DMS 273 (cell line): ENCODE data around the gene SLC5A5.

Experiments used
- DNase-seq: peaks from one replicate; lab custom pipeline; 2025; ENCODE audit not compliant: unreplicated experiment; lab: John Stamatoyannopoulos, UW

SLC5A5 gene

DNA sequence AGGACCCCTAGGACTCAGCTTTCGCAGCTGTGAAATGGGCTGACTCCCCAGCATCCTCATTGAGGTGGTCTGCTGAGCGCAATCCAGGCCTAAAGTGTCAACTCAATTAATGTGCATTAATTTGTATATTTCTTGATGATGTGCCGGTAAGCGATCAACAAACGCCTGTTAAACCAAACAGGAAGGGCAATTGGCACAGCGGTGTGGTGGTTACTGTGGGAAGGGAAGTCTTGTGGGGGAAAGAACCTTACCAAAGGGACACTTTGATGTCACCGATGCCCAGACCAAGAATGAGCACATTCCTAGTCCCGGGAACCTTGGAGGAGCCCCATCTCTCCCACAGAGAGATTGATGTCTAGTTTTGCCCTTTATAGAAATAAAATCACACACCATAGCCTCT is 25.6 kb upstream of the SLC5A5 start:
- no peak for DNase-seq

DNA sequence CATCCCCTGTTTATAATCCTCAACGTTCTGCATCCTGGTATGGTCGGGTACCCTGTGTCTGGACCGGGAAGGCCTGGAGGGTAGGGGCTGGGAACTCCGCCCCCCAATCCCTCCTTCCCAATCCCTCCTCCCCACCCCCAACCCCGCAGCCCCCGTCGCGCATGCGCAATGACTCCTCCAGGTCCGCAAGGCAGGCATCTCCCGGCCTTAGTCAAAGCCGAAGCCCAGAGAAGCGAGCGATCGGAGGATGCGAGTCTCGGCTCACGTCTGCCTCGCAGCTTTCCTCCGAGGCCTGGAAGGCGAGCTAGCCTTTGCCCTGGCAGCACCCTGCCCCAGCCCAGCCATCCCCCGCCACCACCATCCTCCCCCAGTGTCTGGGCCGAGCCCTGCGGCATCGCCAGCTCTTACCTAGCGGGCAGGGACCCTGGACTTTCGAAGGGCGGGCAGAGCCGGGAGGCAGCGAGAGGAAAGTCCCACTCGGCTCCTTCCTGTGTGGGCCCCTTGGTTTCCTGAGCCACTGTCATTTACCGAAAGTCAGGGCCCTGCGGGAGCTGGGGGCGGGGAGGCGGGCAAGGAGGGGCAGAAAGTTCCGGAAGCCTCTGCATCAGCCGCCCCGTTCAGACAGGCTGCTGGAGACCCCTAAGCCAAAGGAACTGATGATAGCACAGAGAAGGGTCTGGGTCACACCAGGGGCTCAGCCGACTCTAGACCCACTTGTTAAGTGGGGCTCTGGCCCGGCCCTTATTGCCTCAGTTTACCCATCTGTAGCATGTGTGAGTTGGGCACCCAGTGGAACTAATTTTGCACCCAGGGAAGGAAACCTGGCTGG is 24.0 kb upstream of the SLC5A5 start, which contains the start of gene JAK3:
TSS of gene JAK3 (minus strand) at position 445 of the 829 bp plus-strand sequence. CDS start 3,565 bp downstream, outside the sequence.
- no peak for DNase-seq

DNA sequence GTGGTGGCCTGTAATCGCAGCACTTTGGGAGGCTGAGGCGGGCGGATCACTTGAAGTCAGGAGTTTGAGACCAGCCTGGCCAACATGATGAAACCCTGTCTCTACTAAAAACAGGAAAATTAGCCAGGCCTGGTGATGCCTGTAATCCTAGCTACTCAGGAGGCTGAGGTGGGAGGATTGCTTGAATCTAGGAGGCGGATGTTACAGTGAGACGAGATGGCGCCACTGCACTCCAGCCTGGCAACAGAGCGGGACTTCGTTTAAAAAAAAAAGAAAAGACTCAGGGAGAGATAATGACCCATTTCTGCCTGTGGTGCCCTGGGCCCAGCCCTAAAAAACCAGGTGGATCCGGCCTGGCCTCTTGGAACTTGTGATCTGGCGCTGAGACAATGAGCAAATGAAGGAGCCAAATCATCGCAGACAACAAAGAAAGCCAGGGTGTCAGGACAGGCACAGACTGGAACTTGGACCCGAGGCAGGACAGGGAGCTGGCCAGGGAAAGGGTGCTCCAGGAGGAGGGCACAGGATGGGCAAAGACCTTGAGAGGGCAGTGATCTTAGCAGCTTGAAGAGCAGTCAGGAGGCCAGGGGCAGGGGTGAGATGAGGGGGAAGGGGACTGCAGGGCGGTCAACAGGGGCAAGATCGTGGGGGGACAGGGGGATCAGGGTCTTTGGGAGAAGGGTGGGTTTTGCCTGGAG is 23.0 kb upstream of the SLC5A5 start:
- DNase-seq = no peak

DNA sequence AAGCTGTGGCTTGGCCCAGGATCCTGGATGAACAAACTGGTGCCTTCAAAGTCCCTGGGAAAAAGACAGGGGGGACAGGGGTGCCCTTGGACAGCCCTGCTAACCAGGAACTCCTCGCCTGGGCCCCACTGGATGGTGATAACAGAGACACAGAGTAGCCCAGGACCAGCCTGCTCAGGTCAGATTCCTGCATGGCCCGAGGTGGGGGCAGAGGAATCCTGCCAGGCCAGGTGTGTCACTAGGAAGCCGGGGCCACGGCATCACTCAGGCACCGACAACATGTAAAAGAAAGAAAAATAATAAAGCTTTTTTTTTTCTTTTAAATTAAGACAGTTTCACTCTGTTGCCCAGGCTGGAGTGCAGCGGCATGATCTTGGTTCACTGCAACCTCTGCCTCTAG is 17.7 kb upstream of the SLC5A5 start:
- no peak for DNase-seq

DNA sequence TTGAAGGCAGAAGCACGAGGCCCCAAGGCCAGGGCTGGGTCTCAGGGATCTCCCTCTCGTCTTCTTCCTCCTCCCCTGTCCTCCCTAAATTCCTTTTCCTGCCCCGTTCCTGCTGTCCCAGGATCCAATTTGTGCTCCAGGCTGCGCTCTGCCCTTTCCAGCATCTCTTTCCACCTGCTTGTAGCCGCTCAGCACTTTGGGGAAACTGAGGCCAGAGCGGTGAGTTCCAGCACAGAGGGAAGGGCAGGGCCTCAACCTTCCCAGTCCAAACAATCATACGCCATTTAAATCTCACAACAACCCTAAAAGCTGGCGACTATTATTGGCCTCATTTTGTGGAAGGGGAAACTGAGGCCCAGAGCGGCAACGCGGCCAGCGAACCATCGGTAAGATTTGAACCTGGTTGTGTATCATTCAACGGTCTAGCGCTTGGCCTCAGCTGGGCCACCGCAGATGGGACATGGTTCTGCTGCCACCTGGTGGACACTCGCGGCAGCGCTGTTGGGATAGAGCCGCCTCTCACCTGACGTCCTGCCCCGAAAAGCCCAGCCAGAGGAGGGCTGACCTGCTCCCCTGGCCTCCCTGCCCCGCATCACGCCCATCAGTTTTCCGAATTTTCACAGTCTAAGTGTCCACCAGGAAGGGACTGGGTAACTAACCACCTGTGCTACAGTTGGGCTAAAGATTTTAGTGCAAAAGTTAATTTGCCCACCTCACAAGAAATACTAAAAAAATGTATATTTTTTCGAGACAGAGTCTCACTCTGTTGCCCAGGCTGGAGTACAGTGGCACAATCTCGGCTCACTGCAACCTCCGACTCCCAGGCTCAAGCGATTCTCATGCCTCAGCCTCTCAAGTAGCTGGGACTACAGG is 16.2 kb upstream of the SLC5A5 start:
- peak; percentile 91 for DNase-seq

DNA sequence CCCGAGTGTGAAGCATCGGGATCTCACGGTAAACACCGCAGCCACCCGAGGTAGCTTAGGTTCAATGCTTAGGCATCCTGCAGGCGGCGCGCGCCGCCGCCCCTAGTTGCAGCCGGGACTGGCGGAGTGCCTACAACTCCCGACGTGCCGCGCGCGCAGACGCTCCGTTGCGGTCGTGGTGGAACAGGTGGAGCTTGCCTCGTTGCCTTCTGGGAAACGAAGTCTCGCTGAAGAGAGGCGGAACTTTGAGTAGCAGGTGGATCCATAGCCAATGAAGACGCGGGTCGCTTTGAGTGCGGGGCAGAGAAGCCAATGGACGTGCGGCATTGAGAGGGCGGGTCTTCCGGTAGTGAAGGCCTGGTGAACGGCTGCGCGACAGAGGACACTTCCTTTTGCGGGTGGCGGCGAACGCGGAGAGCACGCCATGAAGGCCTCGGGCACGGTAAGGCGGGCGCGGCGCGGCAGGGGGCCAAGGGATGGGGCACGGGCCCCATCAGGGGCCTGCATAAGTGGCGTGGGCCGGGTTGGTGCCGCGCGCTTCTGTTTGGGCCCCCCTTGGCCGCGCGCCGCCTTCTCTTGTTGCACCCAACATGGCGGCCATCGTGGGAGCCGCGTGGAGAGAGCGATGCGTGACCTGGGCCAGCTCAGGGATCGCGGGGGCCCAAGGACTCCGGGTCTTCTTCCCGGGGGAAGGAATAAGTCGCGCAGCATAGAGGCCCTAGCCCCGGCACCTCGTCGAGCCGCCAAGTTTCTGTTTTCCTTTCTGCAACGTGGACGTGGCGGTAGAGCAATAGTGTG is 12.0 kb upstream of the SLC5A5 start, which contains the start of gene RPL18A:
TSS of gene RPL18A (plus strand) at position 378 of the 798 bp plus-strand sequence. CDS start at position 425, 47 bp downstream.
- DNase-seq = peak; percentile 100

DNA sequence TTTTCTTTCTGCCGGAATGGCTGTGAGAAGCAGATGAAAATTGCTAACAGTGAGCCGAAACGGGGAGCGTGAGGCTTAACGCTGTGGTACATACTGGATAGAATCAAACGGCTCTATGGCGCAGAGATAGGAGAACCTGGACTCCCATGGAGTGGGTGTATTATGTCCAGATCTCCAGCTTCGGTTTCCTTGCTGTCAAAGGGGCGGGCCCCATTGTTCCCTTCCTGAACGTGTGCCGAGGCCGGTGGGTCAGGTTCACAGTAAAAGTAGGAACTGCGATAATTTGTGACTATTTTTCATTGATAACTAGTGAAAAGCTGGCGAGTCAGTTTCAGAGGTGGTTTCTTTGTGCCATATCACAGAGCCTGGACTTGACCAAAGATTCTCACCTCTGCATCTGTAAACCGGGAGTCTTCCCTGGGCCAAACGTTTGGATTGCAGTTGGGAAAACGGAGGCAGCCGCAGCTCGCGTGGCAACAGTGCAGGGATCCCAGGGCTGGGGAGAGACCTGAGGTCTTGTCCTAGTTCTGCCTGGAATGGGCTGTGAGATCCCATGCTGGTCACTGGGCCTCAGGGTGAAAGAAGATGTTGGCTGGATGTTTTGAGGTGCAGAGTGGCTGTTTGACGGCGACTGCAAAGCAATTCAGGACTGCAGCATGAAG is 11.3 kb upstream of the SLC5A5 start:
- DNase-seq = no peak

DNA sequence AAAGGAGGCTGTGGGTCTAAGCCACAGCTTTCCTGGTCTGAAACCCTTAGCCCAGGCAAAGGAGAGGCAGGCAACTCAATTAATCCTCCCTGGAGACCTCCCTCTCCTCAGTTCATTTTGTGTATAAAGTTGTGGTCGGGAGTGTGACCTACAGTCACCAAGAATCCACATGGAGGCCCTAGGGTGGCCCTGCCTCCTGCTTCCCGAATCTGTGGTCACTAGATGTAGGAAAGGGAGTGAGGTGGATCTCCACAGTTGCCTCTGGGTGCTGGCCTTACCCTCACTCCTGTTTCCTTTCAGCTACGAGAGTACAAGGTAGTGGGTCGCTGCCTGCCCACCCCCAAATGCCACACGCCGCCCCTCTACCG is 10.8 kb upstream of the SLC5A5 start:
- DNase-seq = no peak

DNA sequence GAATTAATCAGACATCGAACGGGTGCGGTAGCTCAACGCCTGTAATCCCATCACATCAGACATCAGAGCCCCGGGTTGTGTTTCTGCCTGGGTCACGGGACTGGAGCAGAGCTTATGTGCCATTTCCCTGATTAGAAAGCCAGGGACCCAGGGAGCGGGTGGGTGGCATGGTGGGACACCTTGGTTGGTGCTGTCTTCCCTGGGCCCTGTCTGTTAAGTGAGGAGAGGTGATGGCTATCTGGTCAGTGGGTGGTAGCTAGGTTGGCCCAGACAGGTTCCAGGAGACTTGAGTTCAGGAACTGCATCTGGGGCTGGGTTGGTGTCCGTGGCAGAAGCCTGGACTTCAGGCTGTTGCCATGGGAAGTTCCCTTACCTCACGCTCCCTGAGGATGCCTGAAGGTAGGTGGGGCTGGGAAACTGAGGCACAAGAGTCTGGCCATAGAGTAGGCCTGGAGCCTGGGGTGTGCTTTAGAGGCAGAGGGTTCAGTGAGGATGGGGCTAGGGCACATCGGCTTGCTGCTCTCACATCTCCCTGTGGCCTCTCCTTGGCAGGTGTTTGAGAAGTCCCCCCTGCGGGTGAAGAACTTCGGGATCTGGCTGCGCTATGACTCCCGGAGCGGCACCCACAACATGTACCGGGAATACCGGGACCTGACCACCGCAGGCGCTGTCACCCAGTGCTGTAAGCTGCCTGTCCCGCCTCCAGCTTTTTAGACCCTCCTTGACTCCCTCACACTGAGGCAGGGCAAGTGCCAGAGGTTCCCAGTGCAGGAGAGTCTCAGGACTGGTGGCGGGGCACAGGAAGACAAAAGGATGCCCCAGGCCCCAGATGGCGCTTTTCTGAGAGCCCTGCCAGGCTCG is 10.0 kb upstream of the SLC5A5 start:
- peak; percentile 41 for DNase-seq

DNA sequence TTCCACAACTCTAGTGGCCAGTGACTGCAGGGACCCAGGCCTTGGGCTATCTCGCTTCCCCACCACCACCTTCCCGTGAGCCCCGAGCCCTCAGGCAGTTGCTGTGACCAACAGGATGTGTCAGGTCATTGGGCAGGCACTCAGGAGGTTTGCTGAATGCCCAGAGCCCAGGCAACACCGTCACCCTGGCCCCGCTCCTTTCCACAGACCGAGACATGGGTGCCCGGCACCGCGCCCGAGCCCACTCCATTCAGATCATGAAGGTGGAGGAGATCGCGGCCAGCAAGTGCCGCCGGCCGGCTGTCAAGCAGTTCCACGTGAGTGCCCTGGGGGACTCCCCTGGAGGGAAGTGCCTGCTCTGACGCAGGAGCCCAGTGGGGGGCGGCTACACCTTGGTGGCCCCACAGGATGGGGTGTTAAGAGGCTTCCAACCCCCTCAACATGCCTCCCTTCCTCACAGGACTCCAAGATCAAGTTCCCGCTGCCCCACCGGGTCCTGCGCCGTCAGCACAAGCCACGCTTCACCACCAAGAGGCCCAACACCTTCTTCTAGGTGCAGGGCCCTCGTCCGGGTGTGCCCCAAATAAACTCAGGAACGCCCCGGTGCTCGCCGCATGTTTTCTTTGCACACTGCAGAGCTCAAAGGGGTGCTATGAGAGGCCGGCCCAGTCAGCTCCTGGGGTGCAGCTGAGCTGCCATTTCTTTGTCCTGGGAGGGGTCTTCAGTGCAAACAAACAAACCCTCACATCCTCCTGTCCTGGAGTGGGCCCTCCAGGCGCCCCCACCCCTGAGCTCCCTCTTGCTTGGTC is 8.8 kb upstream of the SLC5A5 start:
- DNase-seq = no peak

DNA sequence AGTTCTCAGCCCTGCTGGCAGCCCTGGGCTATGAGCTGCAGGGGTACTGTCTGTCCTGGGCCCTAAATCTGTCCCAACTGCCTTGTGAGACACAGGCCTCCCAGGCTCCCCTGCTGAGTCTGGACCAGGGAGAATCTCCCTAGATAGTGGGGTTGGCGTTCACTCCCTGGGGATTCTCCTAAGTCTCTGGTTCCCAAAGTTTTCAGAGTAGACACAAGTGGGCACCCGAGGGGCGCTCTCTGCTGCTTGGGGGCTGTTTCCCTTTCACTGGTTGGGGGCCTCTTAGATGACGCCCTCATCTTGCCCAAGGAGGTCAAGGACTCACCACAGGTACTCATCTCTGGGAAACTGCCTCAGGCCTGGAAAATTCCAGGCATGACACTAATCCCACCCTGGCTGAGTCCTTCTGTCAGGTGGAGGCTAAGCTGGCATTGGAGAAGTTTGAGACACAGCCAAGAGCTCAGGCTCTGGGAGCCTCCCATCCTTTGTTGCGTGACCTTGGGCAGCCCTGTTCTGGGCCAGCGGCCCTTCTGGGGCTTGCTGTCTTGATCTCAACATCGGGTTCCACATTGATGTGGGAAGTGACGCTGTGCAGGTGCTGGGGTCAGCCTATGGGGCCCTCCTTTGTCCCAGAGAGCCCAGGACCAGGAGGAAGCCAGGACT is 8.1 kb upstream of the SLC5A5 start:
- DNase-seq = peak; percentile 60

DNA sequence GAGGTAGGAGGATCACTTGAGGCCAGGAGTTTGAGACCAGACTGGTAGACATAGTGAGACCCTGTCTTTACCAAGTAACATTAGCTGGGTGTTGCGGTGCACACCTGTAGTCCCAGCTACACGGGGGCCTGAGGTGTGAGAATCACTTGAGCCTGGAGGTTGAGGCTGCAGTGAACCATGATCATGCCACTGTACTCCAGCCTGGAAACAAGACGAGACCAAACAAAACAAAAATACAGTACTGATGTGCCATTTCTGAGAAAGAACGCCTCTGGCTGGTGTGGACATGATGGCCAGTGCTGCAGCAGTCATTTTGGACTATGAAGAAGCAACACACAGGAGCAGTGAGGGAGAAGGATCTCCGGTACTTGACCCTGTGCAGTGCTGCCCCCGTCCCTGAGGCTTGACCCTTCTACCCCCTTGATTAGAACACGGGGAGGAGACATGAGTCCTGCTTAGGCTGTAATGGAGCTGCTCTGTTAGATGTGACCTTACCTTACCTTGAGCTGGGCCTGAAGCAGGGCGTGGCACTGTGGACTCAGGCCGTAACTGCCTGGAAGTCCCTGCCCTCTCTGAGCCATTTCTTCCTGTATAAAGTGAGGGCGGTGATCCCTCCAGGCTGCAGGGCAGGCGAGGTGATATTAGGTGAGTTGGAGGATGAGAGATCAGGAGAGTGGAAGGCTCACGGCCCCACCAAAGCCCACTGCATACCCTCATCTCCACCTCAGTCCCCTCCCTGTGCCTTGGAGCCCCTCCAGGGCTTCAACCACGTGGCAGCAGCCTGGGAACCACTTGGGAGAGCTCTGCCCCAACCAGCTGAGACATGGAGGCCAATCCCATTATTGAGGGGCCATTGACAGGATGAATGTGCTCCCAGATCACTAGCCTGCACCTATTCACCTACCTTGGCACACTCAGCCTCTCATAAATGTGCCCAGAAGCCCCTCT is 6.1 kb upstream of the SLC5A5 start:
- DNase-seq = peak; percentile 91

DNA sequence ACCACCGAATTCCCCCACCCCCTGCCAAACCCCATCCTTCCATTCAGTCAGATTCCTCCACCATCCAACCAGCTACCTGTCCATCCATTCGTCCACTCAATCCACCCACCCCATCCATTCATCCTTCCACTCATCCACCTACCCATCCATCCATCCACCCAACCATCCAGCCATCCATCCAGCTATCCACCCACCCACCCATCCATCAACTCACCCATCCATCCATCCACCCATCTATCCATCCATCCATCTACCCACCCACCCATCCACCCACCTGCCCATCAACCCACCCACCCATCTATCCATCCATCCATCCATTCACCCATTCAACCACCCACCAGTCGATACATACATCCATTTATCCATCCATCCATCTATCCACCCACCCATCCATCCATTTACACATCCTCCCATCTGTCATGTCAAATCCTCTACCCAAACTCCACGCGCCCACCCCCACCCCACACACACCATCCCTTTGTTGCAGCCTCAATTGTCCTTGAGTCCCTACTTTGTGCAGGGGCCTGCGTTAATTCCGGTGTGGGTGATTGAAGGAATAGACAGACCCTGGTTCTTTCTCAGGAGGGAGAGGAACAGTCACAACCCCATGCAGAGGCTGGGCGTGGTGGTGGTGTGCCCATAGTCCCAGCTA is 5.3 kb upstream of the SLC5A5 start:
- DNase-seq = peak; percentile 71

DNA sequence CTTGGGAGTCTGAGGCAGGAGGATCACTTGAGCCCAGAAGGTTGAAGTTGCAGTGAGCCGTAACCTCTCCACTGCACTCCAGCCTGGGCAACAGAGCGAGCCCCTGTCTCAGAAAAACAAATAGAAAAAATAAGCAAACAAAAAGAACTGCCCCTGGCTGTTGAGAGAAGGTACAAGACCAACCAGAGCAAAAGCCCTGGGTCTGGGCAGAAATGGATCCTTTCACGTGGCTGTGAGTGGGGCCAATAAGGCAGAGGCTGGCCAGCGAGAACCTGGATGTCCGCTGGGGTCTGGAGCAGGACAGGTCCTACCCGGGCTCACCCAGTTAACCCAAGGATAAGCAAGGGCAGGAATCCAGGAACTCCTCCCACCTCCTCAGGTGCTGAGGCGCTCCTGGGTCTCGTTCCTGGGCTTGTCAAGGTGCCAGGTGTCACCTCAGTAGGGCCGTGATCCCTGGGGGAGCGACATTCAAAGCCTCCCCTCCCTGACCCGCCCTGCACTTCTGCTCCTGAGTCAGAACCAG is 4.7 kb upstream of the SLC5A5 start:
- DNase-seq = peak; percentile 61

DNA sequence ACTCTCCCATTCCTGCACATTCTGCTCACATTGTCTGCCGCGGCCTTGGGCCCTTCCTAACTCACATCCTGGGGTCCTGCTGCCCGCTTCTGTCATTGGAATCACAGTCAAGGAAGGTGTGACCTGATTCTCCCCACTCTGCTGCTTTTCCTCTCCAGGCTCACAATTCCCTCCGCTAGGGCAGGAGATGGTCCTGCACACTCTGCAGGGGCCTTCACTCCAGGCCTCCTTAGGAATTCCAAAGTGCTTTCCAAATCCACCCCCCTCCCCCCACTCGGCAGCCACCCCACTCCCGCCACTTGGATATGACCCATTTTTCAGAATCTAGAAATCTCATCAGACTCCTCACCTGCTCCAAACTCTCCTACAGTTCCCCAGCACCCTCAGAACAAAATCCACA is 3.1 kb upstream of the SLC5A5 start:
- DNase-seq = no peak

DNA sequence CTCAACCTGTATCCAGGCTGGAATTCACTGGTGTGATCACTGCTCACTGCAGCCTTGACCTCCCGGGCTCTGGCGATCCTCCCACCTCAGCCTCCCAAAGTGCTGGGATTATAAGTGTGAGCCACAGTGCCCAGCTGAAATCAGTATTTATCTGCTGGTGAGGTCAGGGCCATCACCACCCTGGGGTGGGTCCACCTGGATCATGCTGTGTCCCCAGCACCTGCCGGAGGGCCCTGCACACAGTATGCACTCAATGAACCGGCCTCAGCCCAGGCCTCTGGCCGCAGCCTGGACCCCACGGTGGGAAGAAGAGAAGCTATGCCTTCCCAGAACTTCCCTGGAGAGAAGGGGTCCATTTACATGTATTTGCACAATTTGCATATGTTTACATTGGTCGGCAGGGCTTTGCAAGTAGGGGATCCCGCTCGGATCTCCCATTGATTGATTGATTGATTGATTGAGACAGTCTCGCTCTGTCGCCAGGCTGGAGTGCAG is 2.6 kb upstream of the SLC5A5 start:
- DNase-seq = no peak
